SK-N-SH treated with all-trans-retinoic acid at 6 μM for 48 hours (cell line): ENCODE measurements around the gene ARMCX4.

Experiments
- ATAC-seq: fragments of 200-7000 bp; cut with Tn5 transposase; 3 replicates; pipeline ENCODE4 v1.9.1; 2020; ENCODE audit warnings: mild to moderate bottlenecking, moderate library complexity
- ARNTL ChIP-seq: fragments of 450-650 bp; formaldehyde crosslinking; IDR thresholded peaks from 2 replicates; pipeline ENCODE4 v1.5.0; 2020; ENCODE audit warnings: low read depth, mild to moderate bottlenecking, moderate library complexity, borderline replicate concordance
- BACH2 ChIP-seq: fragments of 250-450 bp; sonication (Bioruptor Pico); IDR thresholded peaks from 2 replicates; pipeline ENCODE4 v1.9.0; 2021; ENCODE audit warnings: mild to moderate bottlenecking, borderline replicate concordance
- CSDC2 ChIP-seq: fragments of 250-450 bp; sonication (Bioruptor Pico); IDR thresholded peaks from 2 replicates; pipeline ENCODE4 v1.5.0; 2020; ENCODE audit warnings: mild to moderate bottlenecking, moderate library complexity
- ESRRG ChIP-seq: fragments of 250-450 bp; sonication (Bioruptor Pico); IDR thresholded peaks from 2 replicates; pipeline ENCODE4 v1.6.1; 2021; ENCODE audit warnings: mild to moderate bottlenecking
- GLIS3 ChIP-seq: fragments of 250-450 bp; sonication (Bioruptor Pico); IDR thresholded peaks from 2 replicates; pipeline ENCODE4 v1.5.0; 2020; ENCODE audit warnings: mild to moderate bottlenecking, moderate library complexity
- ISL1 ChIP-seq: fragments of 250-450 bp; sonication (Bioruptor Pico); IDR thresholded peaks from 2 replicates; pipeline ENCODE4 v2.1.2; 2022; ENCODE audit warnings: mild to moderate bottlenecking, moderate library complexity
- PPARA ChIP-seq: fragments of 250-450 bp; sonication (Bioruptor Pico); IDR thresholded peaks from 2 replicates; pipeline ENCODE4 v1.5.0; 2020; ENCODE audit warnings: mild to moderate bottlenecking, borderline replicate concordance
- RARB ChIP-seq: fragments of 250-450 bp; sonication (Bioruptor Pico); IDR thresholded peaks from 2 replicates; pipeline ENCODE4 v1.8.0; 2021; ENCODE audit warnings: mild to moderate bottlenecking, moderate library complexity
- TCF4 ChIP-seq: fragments of 250-450 bp; sonication (Bioruptor Pico); IDR thresholded peaks from 2 replicates; pipeline ENCODE4 v1.8.0; 2021; ENCODE audit warnings: mild to moderate bottlenecking, moderate library complexity, borderline replicate concordance
- TOX ChIP-seq: fragments of 250-450 bp; sonication (Bioruptor Pico); IDR thresholded peaks from 2 replicates; pipeline ENCODE4 v1.8.0; 2021; ENCODE audit warnings: mild to moderate bottlenecking, moderate library complexity, borderline replicate concordance
- ZC3H10 ChIP-seq: fragments of 250-450 bp; sonication (Bioruptor Pico); IDR thresholded peaks from 2 replicates; pipeline ENCODE4 v1.5.1; 2021; ENCODE audit warnings: mild to moderate bottlenecking, moderate library complexity
- ZFP3 ChIP-seq: fragments of 250-450 bp; sonication (Bioruptor Pico); IDR thresholded peaks from 2 replicates; pipeline ENCODE4 v1.5.0; 2020; ENCODE audit warnings: mild to moderate bottlenecking, moderate library complexity
- ZFP30 ChIP-seq: fragments of 450-650 bp; formaldehyde crosslinking; IDR thresholded peaks from 2 replicates; pipeline ENCODE4 v1.5.0; 2022; ENCODE audit warnings: mild to moderate bottlenecking, moderate library complexity
- ZNF565 ChIP-seq: fragments of 450-650 bp; formaldehyde crosslinking; conservative IDR thresholded peaks from 2 replicates; pipeline ENCODE4 v1.5.0; 2020; ENCODE audit warnings: low read depth, mild to moderate bottlenecking, moderate library complexity
- ZNF70 ChIP-seq: fragments of 450-650 bp; formaldehyde crosslinking; IDR thresholded peaks from 2 replicates; pipeline ENCODE4 v1.5.0; 2020; ENCODE audit warnings: mild to moderate bottlenecking, moderate library complexity
- ZNF8 ChIP-seq: fragments of 450-650 bp; formaldehyde crosslinking; IDR thresholded peaks from 2 replicates; pipeline ENCODE4 v1.5.0; 2020; ENCODE audit warnings: mild to moderate bottlenecking, moderate library complexity
- TF ChIP-seq, protein P1 (sequence below): fragments of 250-450 bp; sonication (Bioruptor Pico); IDR thresholded peaks from 2 replicates; pipeline ENCODE4 v1.8.0; 2020; ENCODE audit warnings: mild to moderate bottlenecking, moderate library complexity, borderline replicate concordance
- TF ChIP-seq, protein P2 (sequence below): fragments of 250-450 bp; sonication (Bioruptor Pico); IDR thresholded peaks from 2 replicates; pipeline ENCODE4 v1.5.0; 2020; ENCODE audit warnings: mild to moderate bottlenecking, moderate library complexity
- TF ChIP-seq, protein P3 (sequence below): fragments of 250-450 bp; sonication (Bioruptor Pico); IDR thresholded peaks from 2 replicates; pipeline ENCODE4 v1.8.0; 2021; ENCODE audit warnings: low read depth, mild to moderate bottlenecking, moderate library complexity, borderline replicate concordance
- TF ChIP-seq, protein P4 (sequence below): fragments of 250-450 bp; sonication (Bioruptor Pico); IDR thresholded peaks from 2 replicates; pipeline ENCODE4 v1.5.1; 2020; ENCODE audit warnings: low read depth, mild to moderate bottlenecking, moderate library complexity
- TF ChIP-seq, protein P5 (sequence below): fragments of 250-450 bp; sonication (Bioruptor Pico); IDR thresholded peaks from 2 replicates; pipeline ENCODE4 v1.5.1; 2021; ENCODE audit warnings: mild to moderate bottlenecking, moderate library complexity

ARMCX4 gene

DNA sequence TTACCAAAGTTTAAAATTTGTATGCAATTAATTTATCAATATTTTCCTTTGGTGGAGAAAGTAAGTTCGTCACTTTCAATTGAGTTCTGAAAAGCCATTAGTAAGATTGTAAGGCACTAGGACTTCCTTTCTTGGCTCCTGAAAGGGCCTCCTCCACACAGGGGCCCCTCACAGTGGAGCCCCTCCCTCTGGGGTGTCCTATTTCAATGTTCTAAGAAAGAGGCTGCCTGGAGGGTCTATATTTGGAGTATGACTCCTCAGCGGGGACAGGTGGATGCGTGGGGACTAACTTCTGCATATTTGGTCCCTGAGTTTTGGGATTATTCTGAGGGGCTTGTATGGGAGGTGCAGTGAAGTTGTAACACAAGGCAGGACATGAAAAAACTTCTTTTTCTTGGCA, 1.6 kb upstream of the ARMCX4 start:
- TF ChIP-seq, protein P1, sequence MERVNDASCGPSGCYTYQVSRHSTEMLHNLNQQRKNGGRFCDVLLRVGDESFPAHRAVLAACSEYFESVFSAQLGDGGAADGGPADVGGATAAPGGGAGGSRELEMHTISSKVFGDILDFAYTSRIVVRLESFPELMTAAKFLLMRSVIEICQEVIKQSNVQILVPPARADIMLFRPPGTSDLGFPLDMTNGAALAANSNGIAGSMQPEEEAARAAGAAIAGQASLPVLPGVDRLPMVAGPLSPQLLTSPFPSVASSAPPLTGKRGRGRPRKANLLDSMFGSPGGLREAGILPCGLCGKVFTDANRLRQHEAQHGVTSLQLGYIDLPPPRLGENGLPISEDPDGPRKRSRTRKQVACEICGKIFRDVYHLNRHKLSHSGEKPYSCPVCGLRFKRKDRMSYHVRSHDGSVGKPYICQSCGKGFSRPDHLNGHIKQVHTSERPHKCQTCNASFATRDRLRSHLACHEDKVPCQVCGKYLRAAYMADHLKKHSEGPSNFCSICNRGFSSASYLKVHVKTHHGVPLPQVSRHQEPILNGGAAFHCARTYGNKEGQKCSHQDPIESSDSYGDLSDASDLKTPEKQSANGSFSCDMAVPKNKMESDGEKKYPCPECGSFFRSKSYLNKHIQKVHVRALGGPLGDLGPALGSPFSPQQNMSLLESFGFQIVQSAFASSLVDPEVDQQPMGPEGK: no peak
- TF ChIP-seq TCF4 (CRISPR knock-in tag) (no peak), CSDC2 (CRISPR knock-in tag) (no peak), ZNF70 (no peak), ZFP30 (CRISPR knock-in tag) (no peak), ZFP3 (CRISPR knock-in tag) (no peak)

DNA sequence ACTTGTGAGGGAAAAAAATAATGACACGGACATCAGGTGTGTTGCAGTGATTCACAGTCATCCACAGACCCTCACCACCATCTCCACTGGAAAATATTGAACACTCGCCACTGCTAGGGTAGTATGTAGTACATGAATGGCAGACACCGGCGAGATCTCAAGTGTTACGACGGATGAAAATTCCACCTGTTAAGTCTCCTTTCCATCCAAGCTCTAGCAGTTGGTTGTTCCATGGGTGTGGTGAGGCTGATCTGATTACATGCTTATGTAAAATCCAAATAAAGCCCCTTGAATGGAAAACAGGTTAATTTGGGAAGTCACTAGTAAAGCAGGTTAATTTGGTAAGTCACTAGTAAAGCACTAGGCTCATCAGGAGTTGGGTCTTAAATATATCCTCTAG, 1.1 kb upstream of the ARMCX4 start:
- TF ChIP-seq TOX (CRISPR knock-in tag): no peak
- TF ChIP-seq ISL1: no peak
- TF ChIP-seq ARNTL (CRISPR knock-in tag): no peak
- TF ChIP-seq ZFP30 (CRISPR knock-in tag): no peak
- TF ChIP-seq ZNF565 (CRISPR knock-in tag): no peak
- TF ChIP-seq, protein P2, sequence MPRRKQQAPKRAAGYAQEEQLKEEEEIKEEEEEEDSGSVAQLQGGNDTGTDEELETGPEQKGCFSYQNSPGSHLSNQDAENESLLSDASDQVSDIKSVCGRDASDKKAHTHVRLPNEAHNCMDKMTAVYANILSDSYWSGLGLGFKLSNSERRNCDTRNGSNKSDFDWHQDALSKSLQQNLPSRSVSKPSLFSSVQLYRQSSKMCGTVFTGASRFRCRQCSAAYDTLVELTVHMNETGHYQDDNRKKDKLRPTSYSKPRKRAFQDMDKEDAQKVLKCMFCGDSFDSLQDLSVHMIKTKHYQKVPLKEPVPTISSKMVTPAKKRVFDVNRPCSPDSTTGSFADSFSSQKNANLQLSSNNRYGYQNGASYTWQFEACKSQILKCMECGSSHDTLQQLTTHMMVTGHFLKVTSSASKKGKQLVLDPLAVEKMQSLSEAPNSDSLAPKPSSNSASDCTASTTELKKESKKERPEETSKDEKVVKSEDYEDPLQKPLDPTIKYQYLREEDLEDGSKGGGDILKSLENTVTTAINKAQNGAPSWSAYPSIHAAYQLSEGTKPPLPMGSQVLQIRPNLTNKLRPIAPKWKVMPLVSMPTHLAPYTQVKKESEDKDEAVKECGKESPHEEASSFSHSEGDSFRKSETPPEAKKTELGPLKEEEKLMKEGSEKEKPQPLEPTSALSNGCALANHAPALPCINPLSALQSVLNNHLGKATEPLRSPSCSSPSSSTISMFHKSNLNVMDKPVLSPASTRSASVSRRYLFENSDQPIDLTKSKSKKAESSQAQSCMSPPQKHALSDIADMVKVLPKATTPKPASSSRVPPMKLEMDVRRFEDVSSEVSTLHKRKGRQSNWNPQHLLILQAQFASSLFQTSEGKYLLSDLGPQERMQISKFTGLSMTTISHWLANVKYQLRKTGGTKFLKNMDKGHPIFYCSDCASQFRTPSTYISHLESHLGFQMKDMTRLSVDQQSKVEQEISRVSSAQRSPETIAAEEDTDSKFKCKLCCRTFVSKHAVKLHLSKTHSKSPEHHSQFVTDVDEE (CRISPR knock-in tag): no peak
- TF ChIP-seq PPARA (CRISPR knock-in tag): no peak

More for the DNA sequence above, 1.6 kb upstream of the ARMCX4 start:
- ATAC-seq: no peak

DNA sequence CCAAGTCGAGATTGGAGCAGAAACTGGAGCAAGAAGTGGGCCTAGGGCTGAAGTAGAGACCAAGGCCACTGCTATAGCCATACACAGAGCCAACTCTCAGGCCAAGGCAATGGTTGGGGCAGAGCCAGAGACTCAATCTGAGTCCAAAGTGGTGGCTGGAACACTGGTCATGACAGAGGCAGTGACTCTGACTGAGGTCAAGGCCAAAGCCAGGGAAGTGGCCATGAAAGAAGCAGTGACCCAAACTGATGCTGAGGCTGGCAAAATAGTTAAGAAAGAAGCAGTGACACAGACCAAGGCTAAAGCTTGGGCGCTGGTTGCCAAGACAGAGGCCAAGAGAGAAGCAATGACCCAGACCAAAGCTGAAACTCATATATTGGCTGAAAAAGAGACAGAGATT, 3.5 kb downstream of the ARMCX4 start:
- no peak for ATAC-seq
- TF ChIP-seq ARNTL (CRISPR knock-in tag): no peak
- TF ChIP-seq RARB (CRISPR knock-in tag): no peak
- TF ChIP-seq, protein P3, sequence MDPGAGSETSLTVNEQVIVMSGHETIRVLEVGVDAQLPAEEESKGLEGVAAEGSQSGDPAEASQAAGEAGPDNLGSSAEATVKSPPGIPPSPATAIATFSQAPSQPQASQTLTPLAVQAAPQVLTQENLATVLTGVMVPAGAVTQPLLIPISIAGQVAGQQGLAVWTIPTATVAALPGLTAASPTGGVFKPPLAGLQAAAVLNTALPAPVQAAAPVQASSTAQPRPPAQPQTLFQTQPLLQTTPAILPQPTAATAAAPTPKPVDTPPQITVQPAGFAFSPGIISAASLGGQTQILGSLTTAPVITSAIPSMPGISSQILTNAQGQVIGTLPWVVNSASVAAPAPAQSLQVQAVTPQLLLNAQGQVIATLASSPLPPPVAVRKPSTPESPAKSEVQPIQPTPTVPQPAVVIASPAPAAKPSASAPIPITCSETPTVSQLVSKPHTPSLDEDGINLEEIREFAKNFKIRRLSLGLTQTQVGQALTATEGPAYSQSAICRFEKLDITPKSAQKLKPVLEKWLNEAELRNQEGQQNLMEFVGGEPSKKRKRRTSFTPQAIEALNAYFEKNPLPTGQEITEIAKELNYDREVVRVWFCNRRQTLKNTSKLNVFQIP (CRISPR knock-in tag): no peak
- no peak for TF ChIP-seq GLIS3 (CRISPR knock-in tag)
- no peak for TF ChIP-seq BACH2
- no peak for TF ChIP-seq PPARA (CRISPR knock-in tag)
- TF ChIP-seq TOX (CRISPR knock-in tag): no peak
- TF ChIP-seq, protein P4, sequence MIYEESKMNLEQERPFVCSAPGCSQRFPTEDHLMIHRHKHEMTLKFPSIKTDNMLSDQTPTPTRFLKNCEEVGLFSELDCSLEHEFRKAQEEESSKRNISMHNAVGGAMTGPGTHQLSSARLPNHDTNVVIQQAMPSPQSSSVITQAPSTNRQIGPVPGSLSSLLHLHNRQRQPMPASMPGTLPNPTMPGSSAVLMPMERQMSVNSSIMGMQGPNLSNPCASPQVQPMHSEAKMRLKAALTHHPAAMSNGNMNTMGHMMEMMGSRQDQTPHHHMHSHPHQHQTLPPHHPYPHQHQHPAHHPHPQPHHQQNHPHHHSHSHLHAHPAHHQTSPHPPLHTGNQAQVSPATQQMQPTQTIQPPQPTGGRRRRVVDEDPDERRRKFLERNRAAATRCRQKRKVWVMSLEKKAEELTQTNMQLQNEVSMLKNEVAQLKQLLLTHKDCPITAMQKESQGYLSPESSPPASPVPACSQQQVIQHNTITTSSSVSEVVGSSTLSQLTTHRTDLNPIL (CRISPR knock-in tag): no peak
- no peak for TF ChIP-seq ZFP3 (CRISPR knock-in tag)
- TF ChIP-seq, protein P5, sequence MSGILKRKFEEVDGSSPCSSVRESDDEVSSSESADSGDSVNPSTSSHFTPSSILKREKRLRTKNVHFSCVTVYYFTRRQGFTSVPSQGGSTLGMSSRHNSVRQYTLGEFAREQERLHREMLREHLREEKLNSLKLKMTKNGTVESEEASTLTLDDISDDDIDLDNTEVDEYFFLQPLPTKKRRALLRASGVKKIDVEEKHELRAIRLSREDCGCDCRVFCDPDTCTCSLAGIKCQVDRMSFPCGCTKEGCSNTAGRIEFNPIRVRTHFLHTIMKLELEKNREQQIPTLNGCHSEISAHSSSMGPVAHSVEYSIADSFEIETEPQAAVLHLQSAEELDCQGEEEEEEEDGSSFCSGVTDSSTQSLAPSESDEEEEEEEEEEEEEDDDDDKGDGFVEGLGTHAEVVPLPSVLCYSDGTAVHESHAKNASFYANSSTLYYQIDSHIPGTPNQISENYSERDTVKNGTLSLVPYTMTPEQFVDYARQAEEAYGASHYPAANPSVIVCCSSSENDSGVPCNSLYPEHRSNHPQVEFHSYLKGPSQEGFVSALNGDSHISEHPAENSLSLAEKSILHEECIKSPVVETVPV (CRISPR knock-in tag): no peak
- no peak for TF ChIP-seq ZNF565 (CRISPR knock-in tag)
- TF ChIP-seq, protein P2 (CRISPR knock-in tag): no peak
- TF ChIP-seq CSDC2 (CRISPR knock-in tag): no peak
- no peak for TF ChIP-seq ZNF8 (CRISPR knock-in tag)
- TF ChIP-seq, protein P1: no peak
- no peak for TF ChIP-seq ZNF70
- no peak for TF ChIP-seq TCF4 (CRISPR knock-in tag)
- no peak for TF ChIP-seq ZC3H10
- no peak for TF ChIP-seq ESRRG (CRISPR knock-in tag)

More for the DNA sequence above, 1.1 kb upstream of the ARMCX4 start:
- ATAC-seq: no peak
